ENCODE data around the gene HOOK2.
A peak's percentile ranks its signal among the peaks of the same experiment; 100 is the strongest.

Gene HOOK2

GRCh38 chr19:12792051-12792852 lies 16.9 kb upstream of the HOOK2 start:
- Histone ChIP-seq H3K4me1 (ENCODE audit: control insufficient read depth, insufficient read depth, low read length) (peaks cover 21% of the 10 kb centered on the region), H3K36me3 (ENCODE audit: control insufficient read depth in 2 of 2, insufficient read depth in 1 of 2, low read length in 2 of 2) (peaks cover 3 to 5% of the 10 kb centered on the region in 2 experiments; a peak in 2 of 3 replicates), H3K4me3 (ENCODE audit: low read depth, low read length) (peak overlapping the region; percentile 43), H3K27ac (ENCODE audit: extremely low read depth, low read depth, low read length) (peak overlapping the region; percentile 58; the same call in 1 of the 2 replicates), H3K9me3 (ENCODE audit: control insufficient read depth, insufficient read depth, low read depth, low read length) (no peaks in the 10 kb centered on the region)
- ChIA-PET POLR2A (interaction anchor here (0.8 to 3.6 kb wide), 21 partner anchors 9 to 141 kb away, joined by 3 to 42 read pairs (median 4); partner anchors contain the start of genes DHPS, DNASE2, FARSA and PRDX2), CTCF (interaction anchor here (0.6 to 16.5 kb wide), 4 partner anchors 15 to 75 kb away, joined by 4 to 386 read pairs (median 119); partner anchors contain the start of gene HOOK2)
- peak; percentile 43; the same call in 1 of the 2 replicates for TF ChIP-seq ZNF76 (tag by site-specific recombination; IDR thresholded peaks at IDR 0.05; ENCODE audit: borderline replicate concordance, low read depth)
- no peak for TF ChIP-seq ZNF324 (tag by site-specific recombination; IDR thresholded peaks at IDR 0.05)
- TF ChIP-seq ZNF580 (tag by site-specific recombination; IDR thresholded peaks at IDR 0.05), result 0 out of 2 replicates have a peak, but pooled peaks have one; percentile 8
- TF ChIP-seq ZNF544 (tag by site-specific recombination; IDR thresholded peaks at IDR 0.05), result no peak
- no peak for TF ChIP-seq ZNF311 (tag by site-specific recombination; IDR thresholded peaks at IDR 0.05; ENCODE audit: borderline replicate concordance)
- no peak for TF ChIP-seq KLF1 (tag by site-specific recombination; IDR thresholded peaks at IDR 0.05)
- peak; percentile 86; the same call in 1 of the 2 replicates for TF ChIP-seq BCL11B (tag by site-specific recombination; IDR thresholded peaks at IDR 0.05; ENCODE audit: low read depth)
- no peak for TF ChIP-seq ZNF221 (tag by site-specific recombination; IDR thresholded peaks at IDR 0.05; ENCODE audit: borderline replicate concordance)
- no peak for TF ChIP-seq ZNF223 (tag by site-specific recombination; IDR thresholded peaks at IDR 0.05)
- TF ChIP-seq ZNF416 (tag by site-specific recombination; IDR thresholded peaks at IDR 0.05), result no peak
- TF ChIP-seq ZNF747 (tag by site-specific recombination; IDR thresholded peaks at IDR 0.05), result no peak
- no peak for TF ChIP-seq ZNF529 (tag by site-specific recombination; IDR thresholded peaks at IDR 0.05; ENCODE audit: insufficient replicate concordance)
- TF ChIP-seq ZNF792 (tag by site-specific recombination; IDR thresholded peaks at IDR 0.05), result no peak
- no peak for TF ChIP-seq ZNF211 (tag by site-specific recombination; IDR thresholded peaks at IDR 0.05; ENCODE audit: low read depth)
- no peak for TF ChIP-seq ZNF26 (tag by site-specific recombination; IDR thresholded peaks at IDR 0.05)
- TF ChIP-seq OVOL3 (tag by site-specific recombination; IDR thresholded peaks at IDR 0.05), result no peak
- TF ChIP-seq KLF16 (tag by site-specific recombination; IDR thresholded peaks at IDR 0.05), result 0 out of 2 replicates have a peak, but pooled peaks have one; percentile 3
- peak; percentile 25; the same call in 1 of the 2 replicates for TF ChIP-seq ZBTB1 (tag by site-specific recombination; IDR thresholded peaks at IDR 0.05)
- no peak for TF ChIP-seq ZNF639 (tag by site-specific recombination; IDR thresholded peaks at IDR 0.05)
- no peak for TF ChIP-seq TSHZ1 (tag by site-specific recombination; IDR thresholded peaks at IDR 0.05; ENCODE audit: borderline replicate concordance)
- TF ChIP-seq ZNF214 (tag by site-specific recombination; IDR thresholded peaks at IDR 0.05; ENCODE audit: borderline replicate concordance), result no peak
- peak; percentile 30 for TF ChIP-seq ZNF2 (tag by site-specific recombination; IDR thresholded peaks at IDR 0.05)
- TF ChIP-seq ZNF623 (tag by site-specific recombination; IDR thresholded peaks at IDR 0.05), result no peak
- no peak; the same call in 1 of the 2 replicates for TF ChIP-seq ZNF837 (tag by site-specific recombination; IDR thresholded peaks at IDR 0.05)
- TF ChIP-seq FEZF1 (tag by site-specific recombination; IDR thresholded peaks at IDR 0.05), result no peak
- TF ChIP-seq ZNF488 (tag by site-specific recombination; IDR thresholded peaks at IDR 0.05), result no peak
- 0 out of 2 replicates have a peak, but pooled peaks have one; percentile 67 for TF ChIP-seq ZNF777 (tag by site-specific recombination; IDR thresholded peaks at IDR 0.05; ENCODE audit: borderline replicate concordance)
- TF ChIP-seq GLI2 (tag by site-specific recombination; IDR thresholded peaks at IDR 0.05; ENCODE audit: borderline replicate concordance, low read depth), result no peak
- 0 out of 2 replicates have a peak, but pooled peaks have one; percentile 26 for TF ChIP-seq ZNF548 (tag by site-specific recombination; IDR thresholded peaks at IDR 0.05)

Data from HEK293 (cell line).